Hypothalamus (tissue), 51 donors: ENCODE results near the gene ACTR1B.
"Not testable (repeated sequence)": the region's sequence is repeated elsewhere in the genome, so short reads cannot be mapped to it uniquely, and the experiment has no call there.

Source experiments
- DNase-seq, 51 donors: peaks; one replicate each; lab custom pipeline; 2025; lab: John Stamatoyannopoulos, UW

Gene ACTR1B

GRCh38 chr2:97691166-97691565, 27.3 kb upstream of the ACTR1B start:
- no peak for DNase-seq

GRCh38 chr2:97688062-97688827, 24.4 kb upstream of the ACTR1B start:
- DNase-seq: no peak

GRCh38 chr2:97687235-97687634, 23.4 kb upstream of the ACTR1B start:
- DNase-seq: not testable (repeated sequence)

DNA sequence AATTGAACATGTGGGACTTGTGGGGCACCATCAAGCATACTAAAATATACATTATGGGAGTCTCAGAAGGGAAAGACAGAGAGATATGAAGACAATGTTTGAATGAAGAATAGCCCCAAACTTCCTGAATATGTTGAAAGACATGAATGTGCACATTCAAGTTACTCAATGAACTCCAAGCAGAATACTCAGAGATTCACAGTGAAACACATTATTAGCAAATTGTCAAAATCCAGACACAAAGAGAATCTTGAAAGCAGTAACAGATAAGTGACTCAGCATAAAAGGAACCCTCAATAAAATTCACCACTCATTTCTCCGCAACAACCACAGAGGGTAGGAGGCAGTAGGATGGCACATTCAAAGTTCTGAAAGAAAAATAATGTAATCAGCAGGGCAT, 14.5 kb upstream of the ACTR1B start:
- DNase-seq: no peak

- DNase-seq: no peak
Observed at GRCh38 chr2:97677480-97677879, 13.6 kb upstream of the ACTR1B start.

DNA sequence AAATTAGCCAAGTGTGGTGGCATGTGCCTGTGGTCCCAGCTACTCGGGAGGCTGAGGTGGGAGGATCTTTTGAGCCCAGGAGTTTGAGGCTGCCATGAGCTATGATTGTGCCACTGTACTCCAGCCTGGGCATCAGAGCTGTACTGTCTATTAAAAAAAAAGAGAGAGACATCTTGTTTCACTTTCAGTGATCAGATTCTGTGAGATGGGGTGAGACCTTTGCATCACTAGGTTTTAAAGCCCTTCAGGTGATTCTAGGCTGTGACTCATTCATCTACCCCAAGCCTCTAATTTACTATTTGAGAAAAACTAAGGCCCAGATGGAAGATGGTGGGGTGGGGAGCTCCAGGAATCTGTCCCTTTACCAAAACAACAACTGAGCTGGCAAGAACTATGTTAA, 12.8 kb upstream of the ACTR1B start:
- no peak for DNase-seq

DNA sequence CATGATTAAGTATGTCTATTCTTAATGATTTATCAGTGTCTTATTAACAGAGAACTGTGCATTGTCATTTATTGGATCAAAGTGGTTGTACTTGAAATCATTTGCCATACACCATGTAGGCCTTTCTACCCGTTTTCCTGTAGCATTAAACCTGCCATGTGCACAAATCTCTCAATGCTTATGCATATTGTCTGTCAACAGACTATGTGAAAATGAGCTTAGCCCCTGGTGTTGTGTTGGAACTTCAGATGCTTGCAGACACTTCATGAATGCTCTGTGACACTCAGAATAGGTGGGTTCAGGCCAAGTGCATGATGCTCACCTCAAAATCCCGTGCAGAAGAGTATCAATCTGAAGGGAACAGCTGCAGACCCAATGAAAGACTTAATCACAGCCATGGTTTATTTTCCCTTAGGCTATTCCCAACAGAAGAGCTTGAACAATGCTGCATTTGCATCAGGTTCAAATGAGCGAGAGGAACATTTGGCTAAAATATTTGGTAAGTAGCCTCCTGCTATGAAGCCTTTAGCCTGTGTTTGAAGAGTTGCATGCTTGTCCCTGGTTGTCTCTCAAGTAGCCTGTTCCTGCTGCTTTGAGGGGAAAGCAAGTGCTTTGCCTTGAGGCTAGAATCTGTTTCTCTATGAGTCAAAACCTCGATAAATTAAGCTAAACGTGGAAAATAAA, 11.7 kb upstream of the ACTR1B start:
- no peak for DNase-seq

DNA sequence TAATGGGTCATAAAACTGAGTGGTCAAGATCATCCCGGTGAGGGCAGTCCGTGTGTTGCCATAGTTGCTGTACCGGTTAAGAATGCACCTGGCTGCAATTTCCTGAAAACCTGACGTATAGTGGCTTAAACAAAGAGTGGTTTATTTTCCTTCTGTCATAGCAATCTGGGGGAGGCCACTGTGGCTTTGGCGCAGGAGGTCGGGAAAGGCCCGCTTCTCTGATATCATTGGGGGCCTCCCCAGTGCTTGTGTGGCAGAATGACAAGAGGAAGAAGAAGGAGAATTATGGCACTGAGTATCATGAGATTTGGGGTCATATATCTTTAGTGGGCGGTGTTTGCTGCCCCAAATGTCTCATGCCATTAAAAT, 10.1 kb upstream of the ACTR1B start:
- DNase-seq: no peak

DNA sequence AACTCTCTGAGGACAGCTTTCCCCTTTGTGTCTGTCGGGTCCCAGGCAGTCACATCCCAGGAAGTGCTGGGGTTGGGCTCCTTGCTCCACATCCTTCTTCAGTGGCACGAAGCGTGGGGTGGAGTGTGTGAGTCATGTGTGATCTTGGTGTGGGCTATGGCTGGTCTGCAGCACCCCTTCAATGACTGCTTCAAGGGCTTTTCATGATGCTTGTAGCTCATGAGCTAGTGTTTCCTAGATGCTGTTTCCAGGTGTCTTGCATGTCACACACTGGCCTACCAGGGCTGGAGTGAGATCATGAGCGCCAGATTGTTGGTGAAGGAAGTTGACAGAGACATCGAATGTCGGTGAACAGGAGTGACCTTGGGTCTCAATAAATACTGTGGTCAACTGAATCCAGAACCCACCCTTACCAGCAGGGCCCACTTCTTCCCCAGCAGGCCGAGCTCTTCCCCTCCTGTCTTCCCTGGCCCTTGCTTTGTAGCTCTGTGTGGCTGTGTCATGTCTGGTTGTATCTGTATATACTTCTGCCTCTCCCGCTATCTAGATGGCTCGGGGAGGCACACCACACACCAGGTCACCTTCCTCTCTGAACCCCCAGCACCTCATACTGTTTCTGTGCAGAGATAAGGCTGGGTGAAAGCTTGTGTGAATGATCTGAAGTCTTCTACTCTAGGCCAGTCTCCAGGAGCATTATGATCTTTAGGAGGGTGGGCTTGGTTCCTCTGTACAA, 9.5 kb upstream of the ACTR1B start:
- DNase-seq: no peak

DNA sequence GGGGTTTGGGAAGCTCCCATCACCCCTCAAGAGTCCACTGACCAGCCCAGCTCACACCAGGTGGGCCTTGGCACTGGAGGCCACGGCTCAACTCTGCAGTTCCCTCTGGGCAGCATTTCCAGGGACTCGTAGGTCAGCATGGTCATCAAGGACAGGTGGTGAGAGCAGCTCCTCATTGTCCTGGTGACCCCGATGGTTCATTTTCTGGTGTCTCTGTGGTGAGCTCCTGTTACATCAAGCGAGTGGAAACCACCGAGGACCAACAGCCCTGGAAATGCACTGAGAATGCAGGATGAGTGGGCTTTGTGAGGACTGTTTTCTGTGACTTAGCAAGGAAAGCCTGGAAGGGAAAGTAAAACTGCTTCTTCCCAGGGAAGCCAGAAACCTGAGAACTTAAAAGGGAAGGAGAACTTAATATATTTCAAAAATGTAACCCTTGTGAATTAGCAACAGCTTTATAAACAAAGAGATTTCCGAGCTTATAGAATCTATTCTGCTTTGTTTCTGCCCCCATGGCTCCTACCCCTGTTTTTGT, 8.8 kb upstream of the ACTR1B start:
- not testable (repeated sequence) for DNase-seq

- DNase-seq: no peak
Observed at GRCh38 chr2:97671526-97671925, 7.7 kb upstream of the ACTR1B start.

- no peak for DNase-seq
Observed at GRCh38 chr2:97670471-97670870, 6.6 kb upstream of the ACTR1B start.

DNA sequence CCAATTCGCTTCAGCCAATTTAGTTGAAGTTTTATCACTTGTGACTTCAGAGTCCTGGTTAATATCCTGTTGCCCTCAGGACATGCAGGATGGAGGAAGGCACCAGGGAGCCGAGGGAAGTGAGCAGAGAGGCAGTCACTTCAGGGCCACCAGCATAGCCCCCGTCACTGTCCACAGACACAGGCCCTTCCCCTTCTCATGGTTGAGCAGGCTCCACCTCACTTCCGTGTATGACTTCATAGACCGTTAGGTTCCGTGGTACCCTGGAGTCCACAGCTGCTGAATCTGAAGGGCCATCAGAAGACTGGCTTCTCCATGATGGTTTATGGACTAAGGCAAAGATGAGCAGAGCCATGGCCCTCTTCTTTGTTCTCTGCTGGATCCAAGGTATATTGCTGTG, 5.6 kb upstream of the ACTR1B start, which contains the start of gene C2orf92:
Gene C2orf92, plus strand, starts transcription at position 266 of the 400 bp plus-strand sequence. Its CDS starts 76 bp downstream, at position 342.
- no peak for DNase-seq

- DNase-seq: no peak
Observed at GRCh38 chr2:97664636-97664970, 759 bp upstream of the ACTR1B start.

DNA sequence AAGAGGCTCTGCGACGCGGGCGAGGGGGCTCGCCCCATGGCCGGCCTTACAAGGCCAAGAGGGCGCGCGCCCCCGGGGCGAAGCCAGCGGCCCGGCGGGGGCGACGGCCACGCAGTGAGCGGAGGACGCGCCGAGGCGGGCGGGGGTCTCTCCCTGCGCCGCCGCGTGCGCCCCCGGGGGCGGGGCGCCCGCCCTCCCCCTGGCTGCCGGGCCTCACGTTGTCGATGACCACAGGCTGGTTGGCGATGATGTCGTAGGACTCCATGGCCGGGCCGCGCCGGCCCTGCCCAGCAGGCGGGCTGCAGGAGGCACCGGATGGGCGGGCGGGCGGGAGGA, 250 bp downstream of the ACTR1B start:
- DNase-seq: peak in 4 of 51 donors; percentile 55 to 71 (median 64)

GRCh38 chr2:97662895-97663625, 784 bp downstream of the ACTR1B start:
- peak in 39 of 51 donors; percentile 11 to 79 (median 58) for DNase-seq

DNA sequence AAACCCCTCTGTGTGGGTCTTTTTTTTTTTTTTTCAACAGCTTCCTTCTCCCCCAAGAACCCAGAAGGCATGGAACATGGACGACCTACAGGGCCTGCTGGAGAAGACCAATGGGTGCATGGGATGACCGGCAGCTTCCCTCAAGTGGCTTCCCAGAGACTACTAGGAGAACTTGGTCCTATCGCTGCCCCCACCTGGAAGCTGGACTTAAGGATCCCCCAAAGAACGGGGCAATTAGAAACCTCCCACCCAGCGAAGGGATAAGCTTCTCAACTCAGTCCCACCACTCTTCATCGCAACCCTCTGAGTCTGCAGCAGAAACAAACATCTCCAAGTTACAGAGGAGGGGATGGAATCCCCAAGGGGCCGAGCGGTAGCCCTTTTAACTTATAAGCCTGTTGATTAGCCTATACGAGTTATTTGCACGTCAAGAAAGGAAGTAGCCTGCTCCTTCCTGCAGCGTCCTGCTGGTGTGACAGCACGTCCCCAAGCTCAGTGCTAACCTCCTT, 1.4 kb downstream of the ACTR1B start:
- peak in 1 of 51 donors; percentile 37 for DNase-seq

DNA sequence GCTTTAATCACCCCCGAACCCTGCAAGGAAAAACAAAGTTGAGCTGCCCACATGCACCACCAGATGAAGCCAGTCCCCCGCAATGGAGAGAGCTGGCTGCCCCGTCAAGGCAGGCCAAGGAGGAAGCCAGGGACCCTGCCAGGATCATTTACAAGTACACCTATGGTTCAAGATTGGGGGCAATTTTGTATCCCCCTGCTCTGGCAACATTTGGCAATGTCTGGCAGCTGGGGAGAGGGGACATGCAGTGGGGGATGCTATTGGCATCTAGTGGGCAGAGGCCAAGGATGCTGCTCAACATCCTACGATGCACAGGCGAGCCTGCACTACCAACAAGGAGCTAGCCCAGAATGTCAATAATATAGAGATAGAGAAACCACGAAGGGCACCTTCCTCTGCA, 1.9 kb downstream of the ACTR1B start:
- no peak for DNase-seq

DNA sequence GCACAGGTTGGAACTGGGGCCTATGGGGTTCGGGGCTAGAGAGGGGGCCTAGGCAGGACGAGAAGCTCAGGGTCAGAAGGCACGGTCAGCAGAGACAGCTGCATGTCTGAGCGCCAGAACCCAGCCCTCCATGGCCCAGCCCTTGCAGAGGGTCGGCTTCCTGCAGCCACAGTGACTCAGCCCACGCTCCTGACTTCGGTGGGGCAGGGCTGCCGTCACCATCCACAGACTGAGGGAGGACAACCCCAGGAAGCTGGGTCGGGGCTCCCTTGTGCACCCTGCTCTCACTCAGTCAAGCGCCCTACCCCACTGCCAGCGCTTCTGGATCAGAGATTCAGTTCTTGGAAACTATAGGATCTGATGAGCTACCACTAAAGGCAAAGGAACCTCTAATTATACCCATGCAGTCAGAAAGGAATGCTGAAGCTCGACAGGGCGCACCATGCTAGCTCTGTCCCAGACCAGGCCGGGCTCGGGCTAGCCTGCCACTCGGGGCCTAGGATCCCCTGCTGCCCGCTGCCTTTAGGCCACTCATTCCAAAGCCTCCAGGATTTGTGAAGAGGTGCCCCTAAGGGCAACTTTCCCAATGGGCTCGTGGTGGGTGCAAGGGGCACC, 3.0 kb downstream of the ACTR1B start:
- DNase-seq: no peak
